Astrocyte (in vitro differentiated cells and primary cell): ENCODE measurements around the gene ITPK1.

Experiments
- EZH2 ChIP-seq: IDR thresholded peaks from 2 replicates; pipeline ENCODE4 v1.6.1; 2012; ENCODE audit warnings: mild to moderate bottlenecking, low read length, inconsistent platforms; ENCODE audit not compliant: insufficient read depth
- TF ChIP-seq, protein P1 (sequence below): IDR thresholded peaks from 2 replicates; pipeline ENCODE4 v1.5.1; 2011; ENCODE audit warnings: low read depth, mild to moderate bottlenecking, inconsistent platforms, low read length, moderate library complexity; ENCODE audit not compliant: insufficient read depth

DNA sequence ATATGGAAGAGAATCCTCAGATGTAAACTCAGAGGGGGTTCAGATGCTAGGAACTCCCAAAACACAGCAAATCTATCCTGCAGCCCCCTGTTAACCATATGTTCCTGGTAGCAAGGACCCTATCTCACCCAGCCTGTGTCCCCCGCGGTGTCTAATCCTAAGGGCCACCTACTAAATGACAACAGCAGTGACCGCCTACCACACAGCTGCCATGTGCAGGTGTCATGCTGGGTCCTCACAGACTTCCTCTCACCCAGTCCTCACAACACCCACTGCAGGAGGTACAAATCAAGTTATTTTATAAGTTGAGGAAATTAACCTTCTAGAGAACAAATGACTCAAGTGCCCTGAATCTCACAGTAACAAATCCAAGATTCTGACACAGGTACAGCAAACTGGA lies 73.9 kb downstream of the ITPK1 start:
- TF ChIP-seq, protein P1, sequence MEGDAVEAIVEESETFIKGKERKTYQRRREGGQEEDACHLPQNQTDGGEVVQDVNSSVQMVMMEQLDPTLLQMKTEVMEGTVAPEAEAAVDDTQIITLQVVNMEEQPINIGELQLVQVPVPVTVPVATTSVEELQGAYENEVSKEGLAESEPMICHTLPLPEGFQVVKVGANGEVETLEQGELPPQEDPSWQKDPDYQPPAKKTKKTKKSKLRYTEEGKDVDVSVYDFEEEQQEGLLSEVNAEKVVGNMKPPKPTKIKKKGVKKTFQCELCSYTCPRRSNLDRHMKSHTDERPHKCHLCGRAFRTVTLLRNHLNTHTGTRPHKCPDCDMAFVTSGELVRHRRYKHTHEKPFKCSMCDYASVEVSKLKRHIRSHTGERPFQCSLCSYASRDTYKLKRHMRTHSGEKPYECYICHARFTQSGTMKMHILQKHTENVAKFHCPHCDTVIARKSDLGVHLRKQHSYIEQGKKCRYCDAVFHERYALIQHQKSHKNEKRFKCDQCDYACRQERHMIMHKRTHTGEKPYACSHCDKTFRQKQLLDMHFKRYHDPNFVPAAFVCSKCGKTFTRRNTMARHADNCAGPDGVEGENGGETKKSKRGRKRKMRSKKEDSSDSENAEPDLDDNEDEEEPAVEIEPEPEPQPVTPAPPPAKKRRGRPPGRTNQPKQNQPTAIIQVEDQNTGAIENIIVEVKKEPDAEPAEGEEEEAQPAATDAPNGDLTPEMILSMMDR: no peak
- TF ChIP-seq EZH2: no peak
